Gastrocnemius medialis (tissue), 4 donors: ENCODE measurements around the gene SLC4A2. TPM values are rescaled to one million over a fixed set of nuclear protein-coding genes. Genes with fewer than 3 reads are reported as not detected.

Source experiments
- ATAC-seq, 2 donors: fragments of 150-250 bp; one replicate each; pipeline ENCODE4 v1.9.1; 2016
- DNase-seq, 2 donors: peaks; one replicate each; pipeline ENCODE4 v3.0.0-alpha.2; 2019
- H3K27ac ChIP-seq, 4 donors: fragments of 200-600 bp; sonication (generic); 1 replicate in 1 of 4; 2 replicates in 3 of 4; pipeline ENCODE4 v1.5.1; 2016 to 2018; ENCODE audit warnings: mild to moderate bottlenecking in 2 of 4, moderate library complexity in 1 of 4
- H3K27me3 ChIP-seq, 3 donors: fragments of 200-600 bp; sonication (generic) in 2 of 3; 1 replicate in 1 of 3; 2 replicates in 2 of 3; pipeline versions ENCODE4 v1.5.1 to v1.6.0; 2016 to 2019; ENCODE audit warnings: mild to moderate bottlenecking in 1 of 3, moderate library complexity in 1 of 3
- H3K36me3 ChIP-seq, 2 donors: fragments of 200-600 bp; sonication (generic) in 1 of 2; one replicate each; pipeline ENCODE4 v1.5.1; 2017 to 2018
- H3K4me1 ChIP-seq, 2 donors: fragments of 200-600 bp; sonication (generic) in 1 of 2; one replicate each; pipeline ENCODE4 v1.5.1; 2016 to 2017; ENCODE audit warnings: mild to moderate bottlenecking in 2 of 2
- H3K4me3 ChIP-seq, 4 donors: fragments of 200-600 bp; sonication (generic) in 3 of 4; 1 replicate in 1 of 4; 2 replicates in 3 of 4; pipeline ENCODE4 v1.5.1; 2016 to 2019; ENCODE audit warnings: mild to moderate bottlenecking in 2 of 4
- H3K9me3 ChIP-seq, 3 donors: fragments of 200-600 bp; sonication (generic) in 2 of 3; 1 replicate in 1 of 3; 2 replicates in 2 of 3; pipeline ENCODE4 v1.5.1; 2016 to 2019
- POLR2A ChIP-seq, 2 donors: fragments of 450-650 bp; IDR thresholded peaks; one replicate each; pipeline ENCODE4 v1.6.1; 2017; ENCODE audit warnings: antibody characterized with exemption in 2 of 2, mild to moderate bottlenecking in 2 of 2, moderate library complexity in 2 of 2
- in situ Hi-C, 4 donors: fragments of 200-750 bp; cut with MboI; loops; one replicate each; pipeline versions ENCODE4 v1.15.0 to v1.8.0; 2017; ENCODE audit warnings: low sequenced_read_pairs in 4 of 4
- intact Hi-C: fragments of 100-400 bp; cut with DNase I; formaldehyde crosslinking; loops from one replicate; pipeline ENCODE4 v1.15.1; 2023; ENCODE audit warnings: low total_unique reads
- total RNA-seq, 4 donors: library from RNA; depleted of rRNA; stranded (reverse); fragments of >200 nt; gene quantifications; one replicate each; pipeline versions ENCODE4 v1.1.0 to v1.2.3, GENCODE V29; 2016
- TF ChIP-seq, protein P1 (sequence below), 5 experiments: fragments of 450-650 bp in 3 of 5; fragments of 200-600 bp in 2 of 5; sonication (generic) in 2 of 5; IDR thresholded peaks in 4 of 5; conservative IDR thresholded peaks in 1 of 5; 1 replicate in 4 of 5; 2 replicates in 1 of 5; pipeline ENCODE4 v1.5.1; 2016 to 2019; ENCODE audit warnings: antibody characterized with exemption in 5 of 5, mild to moderate bottlenecking in 3 of 5, moderate library complexity in 3 of 5

SLC4A2 gene
- total RNA-seq, 4 donors from 2014 or later = 27.5 to 39.6 (median 33.0) TPM

DNA sequence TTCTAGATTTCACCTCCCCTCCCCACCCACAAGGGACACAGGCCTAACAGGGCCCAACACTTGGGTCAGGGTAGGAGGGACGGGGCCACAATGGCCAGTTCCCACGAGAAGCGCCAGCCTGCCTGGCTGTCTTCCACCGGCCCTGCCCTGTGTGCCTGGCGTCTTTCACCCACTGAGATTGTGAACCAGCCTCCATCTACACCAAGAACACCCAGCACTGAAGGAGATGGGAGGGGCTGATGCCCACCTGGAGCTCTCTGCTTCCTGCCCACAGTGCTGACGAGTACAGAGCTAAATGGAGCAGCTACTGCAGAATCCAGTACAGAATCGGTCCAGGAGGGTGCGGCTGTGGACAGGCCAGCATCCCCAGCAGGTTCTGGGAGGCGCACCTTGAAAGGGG lies 13.4 kb upstream of the SLC4A2 start:
- TF ChIP-seq POLR2A (IDR thresholded peaks at IDR 0.05) = no peak
- TF ChIP-seq, protein P1, sequence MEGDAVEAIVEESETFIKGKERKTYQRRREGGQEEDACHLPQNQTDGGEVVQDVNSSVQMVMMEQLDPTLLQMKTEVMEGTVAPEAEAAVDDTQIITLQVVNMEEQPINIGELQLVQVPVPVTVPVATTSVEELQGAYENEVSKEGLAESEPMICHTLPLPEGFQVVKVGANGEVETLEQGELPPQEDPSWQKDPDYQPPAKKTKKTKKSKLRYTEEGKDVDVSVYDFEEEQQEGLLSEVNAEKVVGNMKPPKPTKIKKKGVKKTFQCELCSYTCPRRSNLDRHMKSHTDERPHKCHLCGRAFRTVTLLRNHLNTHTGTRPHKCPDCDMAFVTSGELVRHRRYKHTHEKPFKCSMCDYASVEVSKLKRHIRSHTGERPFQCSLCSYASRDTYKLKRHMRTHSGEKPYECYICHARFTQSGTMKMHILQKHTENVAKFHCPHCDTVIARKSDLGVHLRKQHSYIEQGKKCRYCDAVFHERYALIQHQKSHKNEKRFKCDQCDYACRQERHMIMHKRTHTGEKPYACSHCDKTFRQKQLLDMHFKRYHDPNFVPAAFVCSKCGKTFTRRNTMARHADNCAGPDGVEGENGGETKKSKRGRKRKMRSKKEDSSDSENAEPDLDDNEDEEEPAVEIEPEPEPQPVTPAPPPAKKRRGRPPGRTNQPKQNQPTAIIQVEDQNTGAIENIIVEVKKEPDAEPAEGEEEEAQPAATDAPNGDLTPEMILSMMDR (IDR thresholded peaks at IDR 0.05 in 4 of 5, conservative IDR thresholded peaks at IDR 0.05 in 1 of 5) = no peak
- no peak overlapping the region for H3K4me3 ChIP-seq
- H3K27ac ChIP-seq = no peak overlapping the region
- H3K36me3 ChIP-seq = peaks cover 0 to 24% of the 10 kb centered on the region in 2 donors
- H3K27me3 ChIP-seq = peaks cover 0 to 8% (median 0%) of the 10 kb centered on the region in 3 donors
- no peaks in the 10 kb centered on the region for H3K9me3 ChIP-seq
- peaks cover 0 to 3% of the 10 kb centered on the region in 2 donors for H3K4me1 ChIP-seq
- in situ Hi-C loops (loop anchor here in 1 of 4 donors (10.0 kb wide), 1 partner anchor 59 kb away; no protein-coding TSS in a partner anchor), intact Hi-C loops (no loop called here)
- ATAC-seq (no peak), DNase-seq (no peak)

DNA sequence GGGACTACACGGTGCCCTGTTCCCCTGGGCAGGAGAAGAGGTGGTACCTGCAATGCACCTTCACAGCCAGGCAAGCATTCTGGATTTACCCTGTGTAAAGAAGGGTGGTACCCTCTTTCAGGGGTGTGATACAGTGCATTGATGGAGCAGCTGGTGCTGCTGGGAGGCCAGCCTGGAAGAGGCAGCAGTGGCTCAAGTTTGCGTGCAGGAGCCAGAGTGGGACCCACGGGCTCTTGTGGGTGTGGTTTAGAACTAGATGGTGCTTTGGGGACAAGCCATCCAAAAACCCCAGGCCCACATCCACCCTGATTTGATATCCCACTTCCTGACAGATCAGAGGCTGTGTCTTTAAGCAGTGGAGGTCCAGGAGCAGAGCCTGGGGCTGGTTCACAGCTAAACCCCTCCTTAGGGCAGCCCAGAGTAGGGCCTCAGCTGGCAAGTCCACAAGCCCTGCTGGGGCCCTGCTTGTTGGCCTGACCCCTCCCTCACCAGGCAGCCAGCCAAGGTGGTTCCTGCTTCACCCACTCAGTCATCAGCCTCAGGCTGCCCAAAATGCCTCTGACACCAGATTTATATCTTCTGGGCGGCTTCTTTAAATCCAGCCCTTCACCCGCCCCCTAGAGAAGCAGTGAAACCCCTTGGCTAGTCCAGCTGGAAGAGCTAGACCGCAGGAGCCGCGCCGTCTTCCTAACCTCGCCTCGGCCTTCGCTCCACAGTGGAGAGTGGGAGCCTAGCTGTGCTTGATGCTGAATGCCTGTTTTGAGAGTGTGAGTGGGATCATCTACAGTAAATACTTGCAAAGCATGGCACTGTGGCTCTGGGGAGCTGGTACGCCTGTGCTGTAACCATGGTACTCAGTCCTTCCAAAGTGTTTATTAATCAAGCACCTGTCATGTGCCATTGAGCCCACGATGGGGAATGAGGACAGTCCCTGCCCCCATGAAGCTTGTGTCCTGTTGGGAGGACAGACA lies 12.5 kb upstream of the SLC4A2 start:
- H3K27me3 ChIP-seq = peaks cover 0 to 8% (median 0%) of the 10 kb centered on the region in 3 donors
- H3K9me3 ChIP-seq = no peaks in the 10 kb centered on the region
- peaks cover 0 to 6% of the 10 kb centered on the region in 2 donors for H3K4me1 ChIP-seq
- ATAC-seq (no peak), DNase-seq (no peak)
- in situ Hi-C loops (loop anchor here in 1 of 4 donors (10.0 kb wide), 1 partner anchor 58 kb away; no protein-coding TSS in a partner anchor), intact Hi-C loops (no loop called here)
- peaks cover 0 to 23% of the 10 kb centered on the region in 2 donors for H3K36me3 ChIP-seq
- H3K27ac ChIP-seq = no peak overlapping the region
- no peak overlapping the region for H3K4me3 ChIP-seq
- no peak for TF ChIP-seq POLR2A (IDR thresholded peaks at IDR 0.05)
- TF ChIP-seq, protein P1 (IDR thresholded peaks at IDR 0.05 in 4 of 5, conservative IDR thresholded peaks at IDR 0.05 in 1 of 5) = no peak

DNA sequence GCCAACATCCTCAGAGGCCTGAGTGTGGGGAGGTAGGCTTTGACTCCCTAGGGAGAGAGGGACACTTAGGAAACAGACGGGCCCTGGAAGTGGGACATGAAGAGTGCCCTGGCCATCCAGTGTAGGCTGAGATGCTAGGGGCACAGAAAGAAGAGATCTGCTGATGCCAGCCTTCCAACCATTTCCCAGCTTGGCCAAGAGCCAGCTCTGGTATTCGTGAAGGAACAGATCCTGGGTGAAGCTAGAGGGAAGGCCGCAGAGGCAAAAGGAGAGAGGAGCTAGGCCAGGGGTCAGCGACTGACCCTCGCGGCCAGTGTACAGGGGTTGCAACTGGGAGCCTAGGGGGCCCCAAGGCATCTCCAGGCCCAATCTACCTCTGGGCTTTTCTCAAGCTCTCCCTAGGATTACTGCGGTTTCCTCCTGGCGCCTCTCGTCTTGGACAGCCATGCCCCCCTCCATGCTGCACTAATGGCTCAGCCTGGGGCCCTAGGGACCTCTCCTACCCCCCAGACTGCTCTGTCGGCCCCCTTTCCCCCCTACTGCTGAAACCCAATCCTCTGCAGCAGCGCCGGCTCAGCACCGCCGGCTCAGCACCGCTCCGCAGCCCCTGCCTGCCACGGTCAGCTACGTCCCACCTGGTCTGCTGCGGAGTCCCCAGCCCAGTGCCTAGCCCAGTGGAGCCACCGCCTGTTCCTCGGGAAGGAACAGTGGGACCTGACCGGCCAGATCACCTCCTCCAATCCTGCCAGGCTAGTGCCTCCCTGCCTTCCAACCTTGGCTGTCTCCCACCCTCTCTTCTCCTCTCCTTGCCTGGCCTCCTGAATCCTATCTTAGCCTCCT lies 11.2 kb upstream of the SLC4A2 start, which contains the start of gene ASIC3:
Gene ASIC3 (plus strand): TSS at position 556 of the 840 bp plus-strand sequence. CDS start 355 bp downstream, outside the sequence.
- TF ChIP-seq, protein P1 (IDR thresholded peaks at IDR 0.05 in 4 of 5, conservative IDR thresholded peaks at IDR 0.05 in 1 of 5) = no peak
- TF ChIP-seq POLR2A (IDR thresholded peaks at IDR 0.05) = no peak
- in situ Hi-C loops = loop anchor here in 1 of 4 donors (10.0 kb wide), 1 partner anchor 57 kb away; no protein-coding TSS in a partner anchor
- H3K27ac ChIP-seq = no peak within 1 kb of the TSS
- H3K9me3 ChIP-seq = no peaks in the 10 kb centered on the region
- ATAC-seq (no peak), DNase-seq (no peak)
- intact Hi-C loops = no loop called here
- peaks cover 0 to 6% of the 10 kb centered on the region in 2 donors for H3K4me1 ChIP-seq
- peaks cover 0 to 8% (median 0%) of the 10 kb centered on the region in 3 donors for H3K27me3 ChIP-seq
- peaks cover 0 to 12% of the 10 kb centered on the region in 2 donors for H3K36me3 ChIP-seq
- H3K4me3 ChIP-seq = no peak within 1 kb of the TSS

DNA sequence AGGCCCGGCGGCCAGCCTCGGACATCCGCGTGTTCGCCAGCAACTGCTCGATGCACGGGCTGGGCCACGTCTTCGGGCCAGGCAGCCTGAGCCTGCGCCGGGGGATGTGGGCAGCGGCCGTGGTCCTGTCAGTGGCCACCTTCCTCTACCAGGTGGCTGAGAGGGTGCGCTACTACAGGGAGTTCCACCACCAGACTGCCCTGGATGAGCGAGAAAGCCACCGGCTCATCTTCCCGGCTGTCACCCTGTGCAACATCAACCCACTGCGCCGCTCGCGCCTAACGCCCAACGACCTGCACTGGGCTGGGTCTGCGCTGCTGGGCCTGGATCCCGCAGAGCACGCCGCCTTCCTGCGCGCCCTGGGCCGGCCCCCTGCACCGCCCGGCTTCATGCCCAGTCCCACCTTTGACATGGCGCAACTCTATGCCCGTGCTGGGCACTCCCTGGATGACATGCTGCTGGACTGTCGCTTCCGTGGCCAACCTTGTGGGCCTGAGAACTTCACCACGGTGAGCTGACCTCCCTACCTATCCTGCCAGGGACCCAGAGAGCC lies 10.4 kb upstream of the SLC4A2 start:
- Histone ChIP-seq H3K4me3 (no peak overlapping the region), H3K27ac (no peak overlapping the region), H3K4me1 (peaks cover 0 to 6% of the 10 kb centered on the region in 2 donors), H3K36me3 (peaks cover 0 to 8% of the 10 kb centered on the region in 2 donors), H3K27me3 (peaks cover 0 to 8% (median 0%) of the 10 kb centered on the region in 3 donors), H3K9me3 (no peaks in the 10 kb centered on the region)
- DNase-seq (no peak), ATAC-seq (no peak)
- TF ChIP-seq, protein P1 (IDR thresholded peaks at IDR 0.05 in 4 of 5, conservative IDR thresholded peaks at IDR 0.05 in 1 of 5) = no peak
- no peak for TF ChIP-seq POLR2A (IDR thresholded peaks at IDR 0.05)
- intact Hi-C loops = no loop called here
- in situ Hi-C loops = loop anchor here in 1 of 4 donors (10.0 kb wide), 1 partner anchor 56 kb away; no protein-coding TSS in a partner anchor
